ENCODE data around the gene MROH9.
A peak's percentile ranks its signal among the peaks of the same experiment; 100 is the strongest.
"Not testable (repeated sequence)": the region's sequence is repeated elsewhere in the genome, so short reads cannot be mapped to it uniquely, and the experiment has no call there.

MROH9 gene, protein sequence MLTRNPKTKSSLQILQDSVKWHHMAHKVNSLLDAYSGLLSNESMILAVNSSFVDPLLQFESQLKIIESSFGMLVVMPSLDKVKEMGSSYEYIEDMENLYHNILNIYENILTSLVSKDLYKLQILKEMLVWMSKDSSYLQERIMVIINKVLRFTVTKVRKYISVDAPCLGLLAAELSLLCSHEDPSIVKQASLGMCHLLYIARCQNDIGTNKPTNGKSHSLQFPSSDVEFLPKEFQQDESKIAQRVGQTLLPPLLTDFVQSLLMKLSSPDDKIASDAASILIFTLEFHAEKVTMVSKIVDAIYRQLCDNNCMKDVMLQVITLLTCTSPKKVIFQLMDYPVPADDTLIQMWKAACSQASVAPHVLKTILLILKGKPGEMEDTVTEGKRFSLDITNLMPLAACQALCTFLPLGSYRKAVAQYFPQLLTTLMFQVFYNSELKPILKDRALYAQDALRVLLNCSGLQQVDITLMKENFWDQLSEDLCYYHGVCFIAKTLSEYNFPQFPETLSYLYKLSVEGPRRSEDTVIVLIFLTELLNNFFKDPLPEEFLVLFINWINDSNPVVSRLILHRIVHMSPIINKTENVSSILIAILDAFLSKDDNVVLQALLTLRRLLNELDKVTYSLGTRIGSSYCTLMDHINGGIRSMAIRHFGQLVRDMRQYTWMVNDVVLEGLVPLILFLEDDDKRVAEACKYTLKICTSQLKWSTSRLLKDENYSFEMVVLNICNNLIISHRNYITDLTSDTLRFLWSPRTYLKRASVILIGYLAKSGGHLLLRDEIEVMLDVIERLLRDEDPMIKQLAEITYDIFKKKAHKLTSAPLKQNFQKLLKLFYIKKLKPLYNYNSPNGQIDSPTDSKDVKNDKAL

DNA sequence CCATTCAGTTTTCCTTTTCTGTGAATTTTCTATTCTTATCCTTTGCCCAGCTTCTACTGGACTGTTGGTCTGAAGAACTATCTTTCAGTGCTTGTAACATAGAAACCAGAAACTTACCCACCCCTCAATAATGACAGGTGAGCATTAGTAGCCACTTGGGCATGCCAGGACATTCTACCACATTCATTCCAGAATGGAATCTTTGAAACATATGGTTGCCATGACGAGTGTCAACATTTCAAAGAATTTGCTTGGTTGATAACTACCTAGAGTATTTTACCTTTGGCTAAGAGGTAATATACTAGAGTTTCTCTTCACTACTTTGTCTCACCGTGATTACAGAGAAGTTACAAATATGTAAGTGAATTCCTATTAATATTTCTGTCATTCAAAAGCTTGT is at the start of gene MROH9:
MROH9 (plus strand) TSS at position 304 of the 400 bp plus-strand sequence. CDS start 10,023 bp downstream, outside the sequence.
- Histone ChIP-seq H3K4me1 (peaks cover 10% of the 10 kb centered on the region), H3K36me3 (replicated peaks) (no peaks in the 10 kb centered on the region), H3K27me3 (ENCODE audit: low read depth) (no peaks in the 10 kb centered on the region), H3K4me3 (no peak within 1 kb of the TSS), H3K9me3 (no peaks in the 10 kb centered on the region)
- no peak for DNase-seq (ENCODE audit: low spot score in 2 of 2)
- in situ Hi-C loops (cut with MboI; ENCODE audit: low sequenced_read_pairs) = no loop called here

DNA sequence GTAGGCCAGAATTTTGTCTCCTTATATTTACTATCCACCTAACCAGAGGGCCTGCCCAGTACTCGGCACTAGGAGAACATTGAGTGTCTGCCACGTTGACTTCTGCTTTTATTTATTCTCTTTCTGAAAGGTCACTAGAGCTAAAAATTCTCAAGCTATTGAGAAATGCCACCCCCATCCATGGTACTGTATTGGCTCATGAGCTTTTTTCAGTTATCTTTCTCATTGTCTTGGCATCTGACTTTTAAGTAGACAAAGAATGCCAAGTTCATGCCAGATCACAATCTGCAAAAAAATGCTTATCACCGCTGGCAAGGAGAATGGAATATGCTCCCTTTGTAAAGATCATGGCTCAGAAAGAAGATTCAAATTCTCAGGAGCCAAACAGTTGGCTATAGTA is 49.8 kb upstream of the MROH9 start:
- DNase-seq (ENCODE audit: low spot score in 2 of 2) = no peak
- in situ Hi-C loops (cut with MboI; ENCODE audit: low sequenced_read_pairs) = no loop called here

DNA sequence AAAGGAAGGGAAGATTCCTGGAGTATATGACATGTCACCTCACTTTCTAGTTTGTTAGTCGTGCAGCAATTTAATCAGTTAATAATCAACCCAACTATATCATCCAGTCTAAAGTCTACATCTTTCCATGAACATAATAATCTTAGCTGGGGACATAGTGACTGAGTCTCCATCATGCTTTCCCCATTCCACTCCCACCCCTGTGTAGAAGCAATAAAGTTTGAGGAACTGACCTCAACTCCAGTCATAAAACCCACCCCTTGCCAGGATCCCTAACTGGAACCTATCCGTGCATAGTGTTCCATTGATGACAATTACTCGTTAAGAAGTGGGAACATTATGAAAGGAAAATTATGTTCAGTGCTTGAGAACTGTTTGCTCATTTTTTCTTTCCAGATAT is 48.9 kb upstream of the MROH9 start:
- H3K4me3 ChIP-seq = no peak overlapping the region

More for the DNA sequence above, 49.8 kb upstream of the MROH9 start:
- H3K9me3 ChIP-seq = no peaks in the 10 kb centered on the region
- peaks cover 10% of the 10 kb centered on the region for H3K4me1 ChIP-seq
- no peaks in the 10 kb centered on the region for H3K36me3 ChIP-seq (replicated peaks)
- no peaks in the 10 kb centered on the region for H3K27me3 ChIP-seq (ENCODE audit: low read depth)
- H3K4me3 ChIP-seq = no peak overlapping the region

DNA sequence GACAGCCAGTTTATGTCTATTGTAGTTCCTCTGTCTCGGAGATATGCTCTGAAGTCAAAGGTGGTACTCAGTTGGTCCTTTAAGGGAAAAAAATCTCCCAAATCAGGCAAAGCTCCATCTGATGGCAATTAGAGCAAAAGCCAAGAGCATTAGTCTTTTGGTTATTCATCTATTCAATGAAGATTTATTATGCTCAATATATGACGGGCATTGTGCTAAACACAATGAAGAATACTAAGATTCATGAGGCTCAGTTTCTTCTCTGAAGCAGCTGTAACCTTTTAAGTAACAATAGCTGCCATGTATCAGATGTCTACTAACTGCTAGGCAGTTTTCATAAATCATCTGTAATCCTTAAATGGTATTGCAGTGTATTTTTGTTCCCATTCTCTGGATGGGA is 47.6 kb upstream of the MROH9 start:
- H3K9me3 ChIP-seq = no peaks in the 10 kb centered on the region
- in situ Hi-C loops (cut with MboI; ENCODE audit: low sequenced_read_pairs) = no loop called here
- peaks cover 3% of the 10 kb centered on the region for H3K4me1 ChIP-seq
- H3K27me3 ChIP-seq (ENCODE audit: low read depth) = no peaks in the 10 kb centered on the region
- peak; percentile 9 to 72 for DNase-seq (ENCODE audit: low spot score in 2 of 2)
- H3K36me3 ChIP-seq (replicated peaks) = no peaks in the 10 kb centered on the region
- no peak overlapping the region for H3K4me3 ChIP-seq

More for the DNA sequence above, 48.9 kb upstream of the MROH9 start:
- peaks cover 6% of the 10 kb centered on the region for H3K4me1 ChIP-seq
- no peaks in the 10 kb centered on the region for H3K27me3 ChIP-seq (ENCODE audit: low read depth)
- no peaks in the 10 kb centered on the region for H3K9me3 ChIP-seq
- in situ Hi-C loops (cut with MboI; ENCODE audit: low sequenced_read_pairs) = no loop called here
- DNase-seq (ENCODE audit: low spot score in 2 of 2) = no peak
- no peaks in the 10 kb centered on the region for H3K36me3 ChIP-seq (replicated peaks)

DNA sequence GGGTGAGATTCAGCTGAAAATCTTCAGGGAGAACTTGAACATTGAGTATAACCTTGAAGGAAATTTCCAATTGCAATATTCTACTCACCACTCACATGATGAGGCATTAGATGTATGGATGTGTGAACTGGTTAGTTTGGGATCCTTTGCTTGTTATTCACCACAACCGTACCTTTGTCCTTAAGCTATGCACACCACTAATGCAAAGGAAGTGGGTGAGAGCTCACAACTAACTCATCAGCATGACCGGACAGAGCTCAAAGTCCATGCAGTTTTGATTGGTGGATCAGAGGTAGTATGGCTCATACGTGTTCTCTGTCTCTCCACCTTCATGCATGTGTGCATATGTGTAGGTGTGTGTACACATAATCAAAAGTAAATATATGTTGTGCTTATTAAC is 43.5 kb upstream of the MROH9 start:
- Histone ChIP-seq H3K27me3 (ENCODE audit: low read depth) (no peaks in the 10 kb centered on the region), H3K9me3 (no peaks in the 10 kb centered on the region), H3K4me1 (peaks cover 16% of the 10 kb centered on the region), H3K36me3 (replicated peaks) (no peaks in the 10 kb centered on the region), H3K4me3 (no peak overlapping the region)
- in situ Hi-C loops (cut with MboI; ENCODE audit: low sequenced_read_pairs) = no loop called here
- DNase-seq (ENCODE audit: low spot score in 2 of 2) = no peak

DNA sequence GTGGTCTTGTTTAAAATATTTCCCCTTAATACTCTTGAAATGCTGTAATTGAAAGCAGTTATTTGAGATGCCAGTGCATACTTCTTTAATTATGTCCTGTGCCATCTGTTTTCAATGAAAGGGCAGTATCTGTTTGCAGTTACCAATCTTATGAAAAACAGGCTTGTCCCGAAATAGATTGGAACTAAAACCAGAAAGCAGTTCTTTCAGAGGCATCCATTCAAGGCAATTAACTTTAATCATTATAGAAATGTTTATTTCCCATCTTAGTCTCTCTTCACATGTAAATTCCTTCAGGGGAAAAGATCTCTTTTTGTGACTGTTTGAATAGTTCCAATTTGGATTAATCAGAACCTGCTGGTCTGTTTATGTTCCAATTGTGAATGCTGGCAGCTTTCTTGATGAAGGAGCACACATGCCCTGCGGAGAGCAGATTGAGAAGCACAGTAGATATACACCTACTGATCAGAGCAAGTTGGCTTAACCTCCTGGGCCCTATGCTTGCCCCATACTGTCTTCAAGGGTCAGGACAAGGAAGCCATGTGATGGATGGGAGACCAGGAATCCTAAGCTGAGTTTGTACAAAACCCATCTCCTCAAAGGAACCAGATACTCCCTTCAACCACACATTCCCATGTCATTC is 41.6 kb upstream of the MROH9 start:
- Histone ChIP-seq H3K27me3 (ENCODE audit: low read depth) (no peaks in the 10 kb centered on the region), H3K4me1 (peaks cover 18% of the 10 kb centered on the region), H3K9me3 (no peaks in the 10 kb centered on the region), H3K4me3 (no peak overlapping the region), H3K36me3 (replicated peaks) (no peaks in the 10 kb centered on the region)
- in situ Hi-C loops (cut with MboI; ENCODE audit: low sequenced_read_pairs) = no loop called here
- peak; percentile 55 to 86 for DNase-seq (ENCODE audit: low spot score in 2 of 2)

DNA sequence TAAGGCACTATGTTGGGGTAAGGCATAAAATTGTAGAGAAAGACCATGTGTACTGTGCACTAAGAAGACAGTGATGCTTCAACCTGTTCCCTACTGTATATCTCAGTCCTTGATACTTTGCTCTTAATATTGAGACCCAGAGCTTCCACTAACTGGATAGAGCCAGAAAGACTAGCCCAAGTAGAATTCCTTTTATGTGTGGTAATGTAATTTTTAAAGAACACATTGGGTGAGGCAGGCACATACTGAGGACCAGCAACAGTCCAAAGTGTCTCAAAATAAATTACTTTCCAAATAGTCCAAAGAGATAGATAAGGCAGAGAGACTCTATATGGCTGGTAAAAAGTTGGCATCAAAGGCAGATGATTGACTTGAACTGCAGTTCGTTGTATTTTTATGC is 31.4 kb upstream of the MROH9 start:
- Histone ChIP-seq H3K4me1 (no peaks in the 10 kb centered on the region), H3K4me3 (no peak overlapping the region), H3K27me3 (ENCODE audit: low read depth) (no peaks in the 10 kb centered on the region), H3K36me3 (replicated peaks) (no peaks in the 10 kb centered on the region), H3K9me3 (no peaks in the 10 kb centered on the region)
- in situ Hi-C loops (cut with MboI; ENCODE audit: low sequenced_read_pairs) = no loop called here
- no peak for DNase-seq (ENCODE audit: low spot score in 2 of 2)

DNA sequence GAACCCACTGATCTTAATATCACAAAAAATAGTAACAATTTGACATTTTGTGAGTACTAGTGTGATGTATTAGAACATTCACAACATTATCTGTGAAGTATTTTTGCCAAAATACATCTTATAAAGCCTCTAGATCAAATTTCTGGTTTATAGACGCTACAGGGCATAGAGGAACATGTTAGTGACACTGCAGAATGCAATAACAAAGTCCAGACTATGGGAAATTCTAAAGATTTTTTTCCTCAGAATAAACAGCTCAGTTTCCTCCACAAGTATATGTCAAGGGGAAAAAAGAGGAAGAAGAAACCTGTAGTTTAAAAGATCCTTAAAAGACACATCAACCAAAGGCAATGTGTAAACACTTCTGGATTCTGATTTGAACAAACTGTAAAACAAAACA is 26.4 kb upstream of the MROH9 start:
- in situ Hi-C loops (cut with MboI; ENCODE audit: low sequenced_read_pairs) = no loop called here
- H3K9me3 ChIP-seq = no peaks in the 10 kb centered on the region
- no peaks in the 10 kb centered on the region for H3K4me1 ChIP-seq

DNA sequence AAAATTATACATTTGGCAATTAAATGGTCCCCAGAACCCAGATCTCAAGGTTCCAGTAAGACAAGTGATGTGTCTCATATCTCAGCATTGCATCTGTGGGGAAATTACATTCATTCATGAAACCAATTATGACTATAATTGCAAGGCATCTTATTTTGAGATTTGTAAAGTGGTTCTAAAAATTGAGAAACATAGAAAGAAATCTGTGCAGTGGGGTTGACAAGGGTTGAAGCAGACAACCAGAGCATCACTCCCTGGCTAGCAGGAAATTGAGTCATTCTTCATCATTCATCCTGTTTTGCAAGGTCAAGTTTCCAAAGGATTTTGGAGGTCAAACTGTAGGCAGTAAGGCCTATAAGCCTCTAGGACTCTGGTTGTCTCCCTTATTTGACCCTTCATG is 25.1 kb upstream of the MROH9 start:
- H3K27me3 ChIP-seq (ENCODE audit: low read depth) = no peaks in the 10 kb centered on the region
- in situ Hi-C loops (cut with MboI; ENCODE audit: low sequenced_read_pairs) = no loop called here
- no peak for DNase-seq (ENCODE audit: low spot score in 2 of 2)

More for the DNA sequence above, 26.4 kb upstream of the MROH9 start:
- Histone ChIP-seq H3K36me3 (replicated peaks) (no peaks in the 10 kb centered on the region), H3K27me3 (ENCODE audit: low read depth) (no peaks in the 10 kb centered on the region), H3K4me3 (no peak overlapping the region)
- no peak for DNase-seq (ENCODE audit: low spot score in 2 of 2)

DNA sequence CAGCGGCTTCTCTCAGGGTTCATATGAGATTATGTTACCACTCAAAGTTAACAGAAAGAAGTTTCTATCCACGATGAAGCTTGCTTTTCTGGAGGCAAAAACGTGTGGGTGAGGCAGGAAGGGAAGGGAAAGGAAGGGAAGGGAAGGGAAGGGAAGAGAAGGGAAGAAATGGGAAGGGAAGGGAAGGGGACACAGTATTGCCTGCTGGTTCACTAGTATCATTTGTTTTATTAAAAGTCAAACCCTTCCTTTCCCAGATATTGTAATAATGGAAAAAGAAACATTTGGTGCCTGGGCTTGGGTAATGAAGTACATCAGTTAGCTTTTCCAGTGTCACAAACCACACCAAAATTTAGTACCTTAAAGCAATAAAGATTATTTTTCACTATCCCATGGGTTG is 18.0 kb upstream of the MROH9 start:
- Histone ChIP-seq H3K27me3 (ENCODE audit: low read depth) (no peaks in the 10 kb centered on the region), H3K9me3 (peaks cover 5% of the 10 kb centered on the region; the same call in 1 of the 2 replicates), H3K4me1 (no peaks in the 10 kb centered on the region), H3K36me3 (replicated peaks) (no peaks in the 10 kb centered on the region), H3K4me3 (no peak overlapping the region)
- DNase-seq (ENCODE audit: low spot score in 2 of 2) = no peak
- in situ Hi-C loops (cut with MboI; ENCODE audit: low sequenced_read_pairs) = no loop called here

More for the DNA sequence above, 25.1 kb upstream of the MROH9 start:
- H3K4me1 ChIP-seq = no peaks in the 10 kb centered on the region
- no peaks in the 10 kb centered on the region for H3K36me3 ChIP-seq (replicated peaks)
- no peaks in the 10 kb centered on the region for H3K9me3 ChIP-seq
- no peak overlapping the region for H3K4me3 ChIP-seq

DNA sequence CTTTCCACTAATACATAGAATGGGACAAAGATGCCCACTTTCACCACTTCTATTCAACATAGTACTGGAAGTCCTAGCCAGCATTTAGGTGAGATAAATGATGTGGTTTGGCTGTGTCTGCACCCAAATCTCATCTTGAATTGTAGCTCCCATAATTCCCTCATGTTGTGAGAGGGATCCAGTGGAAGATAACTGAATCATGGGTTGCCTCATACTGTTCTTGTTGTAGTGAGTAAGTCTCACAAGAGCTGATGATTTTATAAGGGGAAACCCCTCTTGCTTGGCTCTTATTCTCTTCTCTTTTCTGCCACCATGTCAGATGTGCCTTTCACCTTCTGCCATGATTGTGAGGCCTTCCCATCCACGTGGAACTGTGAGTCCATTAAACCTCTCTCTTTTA is 10.7 kb upstream of the MROH9 start:
- H3K4me3 ChIP-seq; in situ Hi-C loops (cut with MboI; ENCODE audit: low sequenced_read_pairs); H3K27me3 ChIP-seq (ENCODE audit: low read depth); H3K4me1 ChIP-seq; H3K9me3 ChIP-seq; H3K36me3 ChIP-seq (replicated peaks); DNase-seq (ENCODE audit: low spot score in 2 of 2): not testable (repeated sequence)

DNA sequence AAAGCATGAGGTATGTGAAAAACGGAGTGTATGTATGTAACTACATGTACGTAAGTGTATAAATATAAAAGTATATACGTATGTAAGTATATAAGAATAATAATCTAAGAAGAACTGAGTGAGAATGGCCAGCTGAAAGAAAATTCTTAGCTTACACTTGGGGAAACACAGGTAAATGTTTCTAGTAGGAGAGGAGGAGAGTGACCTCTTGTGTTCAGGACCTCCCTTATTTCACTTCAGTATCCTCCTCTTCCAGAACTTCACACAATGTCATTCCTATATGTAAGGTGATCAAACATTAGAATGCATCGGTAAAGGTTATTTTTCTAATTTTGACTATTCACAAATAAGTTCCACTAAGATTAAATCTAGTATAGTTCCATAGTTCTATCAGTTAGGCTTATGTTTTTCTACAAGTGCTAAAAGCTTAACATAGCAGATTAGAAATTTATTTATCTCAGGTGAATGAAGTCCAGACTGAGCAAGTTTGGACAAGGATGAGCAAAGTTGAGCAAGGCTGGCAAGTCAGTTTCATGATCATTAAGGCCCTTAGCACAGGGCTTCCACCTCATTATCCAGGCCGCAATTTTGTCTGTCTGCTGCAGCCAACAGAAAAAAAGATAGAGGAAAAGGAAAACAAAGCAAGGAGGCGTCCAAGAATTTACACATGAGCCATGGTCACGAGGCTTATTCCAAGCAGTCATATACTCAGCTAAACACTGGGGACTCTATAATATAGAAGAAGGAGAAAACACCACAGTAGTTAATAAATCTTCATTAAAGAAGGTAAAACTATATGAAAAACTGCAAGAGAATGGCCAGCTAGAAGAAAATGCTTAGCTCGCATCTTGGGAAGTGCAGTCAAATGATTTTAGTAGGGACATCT is 7.1 kb upstream of the MROH9 start:
- in situ Hi-C loops (cut with MboI; ENCODE audit: low sequenced_read_pairs) = no loop called here
- peak in 1 of 2 experiments; percentile 14 for DNase-seq (ENCODE audit: low spot score in 2 of 2)
- Histone ChIP-seq H3K36me3 (replicated peaks) (no peaks in the 10 kb centered on the region), H3K4me3 (no peak overlapping the region), H3K9me3 (no peaks in the 10 kb centered on the region), H3K4me1 (peaks cover 10% of the 10 kb centered on the region), H3K27me3 (ENCODE audit: low read depth) (no peaks in the 10 kb centered on the region)

DNA sequence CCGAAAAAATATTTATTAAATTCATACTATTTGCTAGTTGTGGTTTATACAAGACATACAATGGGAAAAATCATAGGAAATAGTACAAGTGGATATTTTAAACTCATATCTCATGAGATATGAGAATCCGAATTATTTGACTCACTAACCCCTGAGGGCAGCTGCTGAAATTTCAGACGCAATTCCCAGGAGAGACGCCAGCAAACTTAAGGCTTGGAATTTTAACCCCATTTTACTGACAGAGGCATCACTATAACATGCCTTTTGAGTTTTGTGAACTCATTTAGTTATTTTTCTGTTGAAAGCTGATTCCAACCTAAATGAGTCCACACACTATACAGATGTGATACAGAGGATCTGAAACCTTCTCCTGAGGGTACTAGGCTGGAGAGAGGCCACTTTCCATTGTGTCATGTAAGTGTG is 5.9 kb upstream of the MROH9 start:
- peaks cover 10% of the 10 kb centered on the region for H3K4me1 ChIP-seq
- H3K4me3 ChIP-seq = no peak overlapping the region
- H3K27me3 ChIP-seq (ENCODE audit: low read depth) = no peaks in the 10 kb centered on the region
- DNase-seq (ENCODE audit: low spot score in 2 of 2) = no peak
- in situ Hi-C loops (cut with MboI; ENCODE audit: low sequenced_read_pairs) = no loop called here
- H3K9me3 ChIP-seq = no peaks in the 10 kb centered on the region
- H3K36me3 ChIP-seq (replicated peaks) = no peaks in the 10 kb centered on the region

All from HAP-1 (cell line).